Right ventricle myocardium superior (tissue), 1 donor: ENCODE data around the gene PMS1. TPM values are rescaled to one million over a fixed set of nuclear protein-coding genes. Genes with fewer than 3 reads are reported as not detected.
"Not testable (repeated sequence)": the region's sequence is repeated elsewhere in the genome, so short reads cannot be mapped to it uniquely, and the experiment has no call there.

ENCODE experiments used
- ATAC-seq: fragments of 200-7000 bp; cut with Tn5 transposase; one replicate; pipeline ENCODE4 v1.9.1; 2020; ENCODE audit warnings: mild to moderate bottlenecking; ENCODE audit not compliant: poor library complexity
- DNase-seq: peaks from one replicate; pipeline ENCODE4 v3.0.0-alpha.2; 2020
- intact Hi-C: fragments of 100-400 bp; cut with DNase I; formaldehyde crosslinking; loops from one replicate; pipeline ENCODE4 v1.11.2; 2022
- long read RNA-seq: library from polyadenylated mRNA; unstranded; transcript quantifications from one replicate; pipeline ENCODE4 v2.0.0, GENCODE V29; 2021
- total RNA-seq: library from RNA; stranded (reverse); fragmentation: NEBNext Ultra II Directional; extraction: Animal tissue kit (Norgen Biotek cat#: 25700); gene quantifications from one replicate; pipeline ENCODE4 v1.2.1, GENCODE V29; 2021
- donor health status: DM: no; HTN: yes; CAD: no; lungs with severe emphysema.

The PMS1 gene
- 13.5 TPM for total RNA-seq
- long read RNA-seq, transcript PMS1-213 (13 exons, 3,225 nt), result major isoform, 30 of 45 reads
- long read RNA-seq, partial matches to known transcripts, result 2 of 45 reads
- long read RNA-seq, other reads (novel, unspliced or antisense), result 11 of 45 reads

GRCh38 chr2:189783927-189784867 is at the start of gene PMS1, which contains the start of gene ORMDL1:
PMS1 (plus strand) TSS chr2:189784450; CDS start chr2:189791810, 7,360 bp downstream.
ORMDL1 (minus strand) TSS chr2:189784339; CDS start chr2:189782595, 1,744 bp downstream.
- peak; percentile 99 for ATAC-seq
- DNase-seq, result peak; percentile 98
- intact Hi-C loops, result no loop called here

GRCh38 chr2:189751080-189751658 is 33.1 kb upstream of the PMS1 start:
- DNase-seq (no peak), ATAC-seq (no peak)
- intact Hi-C loops, result no loop called here

- intact Hi-C loops, result no loop called here
- no peak for ATAC-seq
- DNase-seq, result no peak
Measured at GRCh38 chr2:189756311-189756952, 27.8 kb upstream of the PMS1 start.

DNA sequence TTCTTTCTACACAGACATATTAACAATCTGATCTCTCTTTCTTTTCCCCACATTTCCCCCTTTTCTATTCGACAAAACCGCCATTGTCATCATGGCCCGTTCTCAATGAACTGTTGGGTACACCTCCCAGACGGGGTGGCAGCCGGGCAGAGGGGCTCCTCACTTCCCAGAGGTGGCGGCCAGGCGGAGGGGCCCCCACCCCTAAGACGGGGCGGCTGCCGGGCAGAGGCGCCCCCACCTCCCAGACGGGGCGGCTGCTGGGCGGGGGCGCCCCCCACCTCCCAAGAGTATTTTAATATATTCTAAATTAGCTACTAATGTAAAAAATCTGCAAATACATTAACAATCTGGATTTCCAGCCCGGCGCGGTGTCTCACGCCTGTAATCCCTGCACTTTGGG is 24.1 kb upstream of the PMS1 start:
- intact Hi-C loops, result loop anchor here (10.0 kb wide), 1 partner anchor 85 kb away; the partner anchor contains the start of gene ANKAR
- not testable (repeated sequence) for ATAC-seq, DNase-seq

DNA sequence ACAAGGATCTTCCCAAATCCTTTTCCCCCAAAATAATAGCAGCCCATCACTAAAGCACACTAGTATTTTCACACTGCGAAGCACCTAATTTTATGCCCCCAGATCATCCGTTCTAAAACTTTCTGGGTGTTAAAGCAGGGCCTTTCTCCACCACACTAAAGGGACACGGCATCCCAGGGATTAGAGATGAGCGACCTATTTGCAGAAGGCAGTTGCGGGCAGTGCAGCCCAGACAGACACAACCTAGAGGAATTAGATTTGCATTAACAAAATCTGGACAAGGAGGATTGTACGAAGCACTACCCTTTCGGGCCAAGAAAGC is 22.1 kb upstream of the PMS1 start:
- intact Hi-C loops, result loop anchor here (10.0 kb wide), 1 partner anchor 87 kb away; the partner anchor contains the start of gene ANKAR
- no peak for DNase-seq
- no peak for ATAC-seq

- intact Hi-C loops, result loop anchor here (10.0 kb wide), 1 partner anchor 88 kb away; the partner anchor contains the start of gene ANKAR
Measured at GRCh38 chr2:189762551-189763298, 21.5 kb upstream of the PMS1 start, which contains the start of gene OSGEPL1. OSGEPL1 (minus strand) TSS chr2:189762792; CDS start chr2:189761640, 1,152 bp downstream.

GRCh38 chr2:189763908-189764661 is 20.2 kb upstream of the PMS1 start:
- DNase-seq (no peak), ATAC-seq (no peak)
- intact Hi-C loops, result loop anchor here (10.0 kb wide), 1 partner anchor 89 kb away; the partner anchor contains the start of gene ANKAR

More at GRCh38 chr2:189762551-189763298, 21.5 kb upstream of the PMS1 start, which contains the start of gene OSGEPL1:
- DNase-seq, result peak; percentile 97
- ATAC-seq, result peak; percentile 98

DNA sequence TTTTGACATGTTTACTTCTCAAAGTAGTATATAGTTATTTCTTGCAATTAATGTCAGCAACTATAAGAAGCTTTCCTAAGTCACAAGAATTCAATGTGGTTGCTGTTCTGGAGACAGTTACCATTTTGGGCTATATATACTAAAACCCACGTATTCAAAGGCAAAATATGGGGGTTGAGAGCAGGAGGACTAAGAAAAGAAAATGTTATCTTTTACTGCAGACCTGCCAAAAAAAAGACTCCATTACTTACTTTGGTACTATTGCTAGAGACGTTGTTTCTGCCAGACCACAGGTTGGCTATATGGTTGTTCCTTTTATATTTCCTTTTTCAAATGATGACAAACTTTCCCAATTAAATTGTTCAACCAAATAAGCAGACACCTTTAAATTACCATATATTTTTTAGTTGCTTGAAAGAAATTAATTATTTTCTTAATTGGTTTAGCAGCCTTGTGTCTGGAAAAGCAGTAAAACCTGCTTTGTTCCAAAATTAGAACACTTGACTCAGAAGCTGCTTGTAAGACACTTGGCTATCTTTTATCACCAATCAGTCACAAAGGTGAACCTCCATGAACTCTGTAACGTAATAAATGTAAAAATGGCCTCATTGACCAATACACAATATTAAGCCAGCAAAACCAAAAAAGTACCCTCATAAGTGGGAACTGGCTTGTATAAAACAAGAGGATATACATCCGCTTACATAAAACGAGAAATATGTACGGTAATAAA is 13.5 kb upstream of the PMS1 start:
- DNase-seq (no peak), ATAC-seq (no peak)
- intact Hi-C loops, result no loop called here

DNA sequence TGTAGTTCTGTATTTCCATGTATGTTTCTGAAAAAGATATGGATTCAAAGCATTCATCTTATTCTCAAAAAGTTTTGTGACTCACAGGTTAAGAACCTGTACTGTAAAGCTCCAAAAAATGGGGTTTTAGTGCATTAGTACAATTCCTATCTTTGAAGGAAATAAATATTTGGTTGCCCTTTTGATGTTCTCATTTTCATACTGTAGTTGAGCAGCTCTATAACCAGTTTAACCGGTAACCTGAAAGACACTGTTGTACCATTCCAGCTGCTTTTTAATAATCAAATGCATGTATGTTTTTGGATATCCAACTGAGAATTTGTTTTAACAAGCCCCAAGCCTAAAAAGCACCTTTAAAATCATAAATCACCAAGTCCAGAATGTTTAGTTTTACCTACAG is 12.0 kb upstream of the PMS1 start:
- DNase-seq, result no peak
- ATAC-seq, result no peak
- intact Hi-C loops, result no loop called here

GRCh38 chr2:189782221-189782671 is 2.0 kb upstream of the PMS1 start:
- DNase-seq (no peak), ATAC-seq (no peak)
- intact Hi-C loops, result no loop called here

- intact Hi-C loops, result no loop called here
- peak; percentile 14 for ATAC-seq
- DNase-seq, result no peak
Measured at GRCh38 chr2:189783451-189783926, 761 bp upstream of the PMS1 start.

GRCh38 chr2:189791338-189792042 is 7.2 kb downstream of the PMS1 start:
- no peak for ATAC-seq
- intact Hi-C loops, result no loop called here
- no peak for DNase-seq

- no peak for ATAC-seq
- intact Hi-C loops, result no loop called here
- no peak for DNase-seq
Measured at GRCh38 chr2:189794310-189794709, 10.1 kb downstream of the PMS1 start.

DNA sequence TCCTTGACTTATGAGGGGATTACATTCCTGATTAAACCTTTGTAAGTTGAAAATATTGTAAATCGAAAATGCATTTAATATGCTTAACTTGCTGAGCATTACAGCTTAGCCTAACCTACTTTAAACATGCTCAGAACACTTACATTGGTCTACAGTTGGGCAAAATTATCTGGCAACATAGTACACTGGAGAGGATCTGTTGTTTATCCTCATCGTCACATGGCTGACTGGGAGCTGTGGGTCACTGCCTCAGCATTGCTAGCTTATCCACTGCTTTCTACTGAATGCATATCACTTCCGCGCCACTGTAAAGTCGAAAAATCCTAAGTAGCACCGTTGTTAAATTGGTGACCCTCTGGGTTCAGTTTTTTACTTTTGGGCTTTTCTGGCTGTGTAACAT is 13.7 kb downstream of the PMS1 start:
- ATAC-seq, result no peak
- intact Hi-C loops, result no loop called here
- no peak for DNase-seq

- intact Hi-C loops, result no loop called here
- ATAC-seq (peak; percentile 74), DNase-seq (no peak)
Measured at GRCh38 chr2:189798312-189799029, 14.2 kb downstream of the PMS1 start.

GRCh38 chr2:189799030-189799331 is 14.7 kb downstream of the PMS1 start:
- DNase-seq (no peak), ATAC-seq (no peak)
- intact Hi-C loops, result no loop called here
